ENCODE results near the gene OR6P1. TPM values are rescaled to one million over a fixed set of nuclear protein-coding genes. Genes with fewer than 3 reads are reported as not detected.

OR6P1 gene, protein sequence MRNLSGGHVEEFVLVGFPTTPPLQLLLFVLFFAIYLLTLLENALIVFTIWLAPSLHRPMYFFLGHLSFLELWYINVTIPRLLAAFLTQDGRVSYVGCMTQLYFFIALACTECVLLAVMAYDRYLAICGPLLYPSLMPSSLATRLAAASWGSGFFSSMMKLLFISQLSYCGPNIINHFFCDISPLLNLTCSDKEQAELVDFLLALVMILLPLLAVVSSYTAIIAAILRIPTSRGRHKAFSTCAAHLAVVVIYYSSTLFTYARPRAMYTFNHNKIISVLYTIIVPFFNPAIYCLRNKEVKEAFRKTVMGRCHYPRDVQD
- total RNA-seq = not detected

GRCh38 chr1:158570480-158570879 is at the start of gene OR6P1:
TSS of gene OR6P1 (minus strand) at chr1:158570580. CDS start at chr1:158563604, 6,976 bp downstream.
- DNase-seq = no peak

DNA sequence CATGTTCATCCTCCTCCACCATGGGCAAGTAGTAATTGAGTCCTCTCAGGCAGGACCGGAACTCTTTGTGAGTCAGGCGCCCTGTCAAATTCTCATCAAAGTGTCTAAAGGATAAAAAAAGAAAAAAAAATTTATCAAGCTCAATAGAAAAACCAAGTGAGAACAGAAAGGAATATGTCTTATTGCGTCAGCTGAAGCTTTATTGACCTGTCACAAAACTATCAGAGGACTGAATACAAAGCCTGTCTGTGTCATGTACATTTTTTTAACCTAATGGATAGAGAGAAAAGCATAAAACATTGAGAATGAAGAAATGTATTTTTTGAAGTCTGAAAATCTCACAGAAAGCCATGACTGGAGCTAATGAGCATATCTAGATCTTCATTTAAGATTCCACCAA is 43.4 kb upstream of the OR6P1 start:
- DNase-seq = no peak

DNA sequence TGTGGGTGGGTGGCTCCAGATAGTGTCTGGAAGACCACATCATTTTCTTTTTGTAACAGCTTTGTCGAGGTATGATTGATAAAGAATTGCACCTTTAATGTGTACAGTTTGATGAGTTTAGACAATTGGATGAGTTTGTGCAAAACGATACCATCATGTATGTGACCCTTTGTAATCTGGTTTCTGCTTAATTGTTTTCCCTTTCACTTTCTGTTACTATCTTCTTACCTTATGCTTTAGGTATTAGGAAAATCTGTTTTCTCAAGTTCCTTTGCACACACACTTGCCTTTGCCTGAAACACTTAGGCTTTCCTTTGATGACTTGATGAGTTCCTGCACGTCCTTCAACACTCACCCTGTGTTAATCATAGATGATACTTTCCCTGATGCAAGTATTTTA is 41.5 kb upstream of the OR6P1 start:
- DNase-seq = no peak

GRCh38 chr1:158607296-158607695 is 36.9 kb upstream of the OR6P1 start:
- no peak for DNase-seq

DNA sequence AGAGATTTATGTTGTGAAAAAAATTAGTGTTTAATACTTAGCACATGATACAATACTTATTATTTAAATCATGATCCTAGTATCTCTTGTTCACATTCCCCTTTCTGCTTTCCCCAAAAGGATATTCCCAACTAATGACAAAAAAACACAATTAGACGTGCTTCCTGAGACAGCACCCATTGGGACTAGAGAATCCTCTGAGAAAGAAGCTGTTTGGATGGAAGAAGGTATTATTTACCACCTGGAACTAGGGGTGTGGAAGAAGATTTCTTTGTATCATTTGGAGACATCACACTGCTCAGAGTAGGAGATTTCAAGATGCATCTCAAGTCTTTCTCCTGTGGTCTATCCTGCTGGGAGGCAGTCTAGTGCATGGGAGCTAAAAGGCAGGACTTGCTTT is 34.6 kb upstream of the OR6P1 start, which contains the start of gene OR10Z1:
Gene OR10Z1, plus strand, starts transcription at position 301 of the 400 bp plus-strand sequence. CDS start 1,171 bp downstream, outside the sequence.
- no peak for DNase-seq

DNA sequence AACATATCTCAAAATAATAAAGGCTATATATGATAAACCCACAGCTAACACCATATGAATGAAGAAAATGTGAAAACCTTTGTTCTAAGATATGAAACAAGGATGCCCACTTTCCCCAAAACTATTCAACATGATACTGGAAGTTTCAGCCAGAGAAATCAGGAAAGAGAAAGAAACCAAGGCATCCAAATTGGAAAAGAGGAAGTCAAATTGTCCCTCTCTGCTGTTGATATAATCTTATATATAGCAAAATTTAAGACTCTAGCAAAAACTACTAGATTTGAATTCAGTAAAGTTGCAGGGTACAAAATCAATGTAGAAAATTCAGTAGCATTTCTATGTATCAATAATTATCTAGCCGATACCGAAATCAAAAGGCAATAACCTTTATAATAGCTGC is 30.4 kb upstream of the OR6P1 start:
- no peak for DNase-seq

DNA sequence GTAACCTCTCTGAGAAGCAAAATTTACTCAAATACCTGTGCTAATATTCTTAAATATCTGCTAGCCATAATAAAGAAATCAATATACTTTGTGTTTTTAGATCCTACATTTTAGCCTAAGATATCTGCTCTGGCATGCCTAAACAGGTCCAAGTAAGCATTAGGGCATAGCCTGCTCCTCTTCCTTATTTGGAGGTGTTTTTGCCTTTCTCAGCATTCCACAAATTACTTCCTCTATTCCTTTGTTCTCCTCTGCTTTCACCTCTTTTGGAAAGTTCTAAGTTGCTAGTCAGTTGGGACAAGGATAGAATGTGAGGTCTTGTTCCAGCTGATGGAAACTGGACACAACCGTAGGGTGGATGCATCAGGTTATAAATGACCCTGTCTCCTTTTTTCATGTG is 16.6 kb upstream of the OR6P1 start:
- no peak for DNase-seq

- DNase-seq = no peak
These were observed 13.6 kb upstream of the OR6P1 start for GRCh38 chr1:158583962-158584361.

DNA sequence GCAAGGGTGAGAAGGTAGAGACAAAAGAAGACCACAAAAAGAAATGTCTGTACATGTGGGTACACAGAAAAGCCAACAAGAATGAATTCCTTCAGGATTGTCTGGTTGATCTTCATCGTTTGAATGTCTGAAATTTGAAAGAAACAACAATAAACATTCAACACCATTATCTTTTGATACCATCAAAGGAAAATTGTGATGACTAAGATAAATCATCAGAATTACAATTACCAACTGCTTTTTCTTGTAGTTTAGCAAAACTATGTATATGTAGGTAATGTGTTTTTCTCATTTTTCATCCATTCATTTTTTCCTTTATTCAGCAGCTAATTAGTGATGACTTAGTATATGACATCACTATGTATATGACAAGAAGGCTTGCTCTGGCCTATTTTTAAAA is 9.4 kb upstream of the OR6P1 start, which contains the start of gene OR10X1:
Gene OR10X1, minus strand, starts transcription at position 167 of the 400 bp plus-strand sequence. Its CDS starts 0 bp downstream, at position 167.
- no peak for DNase-seq

DNA sequence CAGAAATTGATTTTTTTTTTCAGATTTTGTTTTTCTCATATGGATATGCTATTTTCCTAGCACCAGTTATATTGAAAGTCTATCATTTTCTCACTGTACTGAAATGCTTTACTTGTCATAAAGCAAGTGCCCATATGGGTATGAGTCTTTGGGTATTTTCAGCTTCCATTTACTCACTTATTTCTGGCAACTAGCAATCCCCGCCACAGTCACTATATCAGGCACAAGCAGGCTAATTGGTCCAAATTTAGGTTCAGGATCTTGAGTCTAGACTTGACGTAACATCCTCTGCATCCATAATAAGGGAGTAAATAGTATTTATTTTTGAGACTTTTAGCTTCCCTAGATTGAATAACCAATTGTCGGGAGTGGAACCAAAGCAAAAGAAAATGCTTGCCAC is 7.2 kb upstream of the OR6P1 start:
- DNase-seq = no peak

GRCh38 chr1:158572226-158572625 is 1.8 kb upstream of the OR6P1 start:
- DNase-seq = no peak

- DNase-seq = no peak
These were observed 5.8 kb downstream of the OR6P1 start for GRCh38 chr1:158564608-158565007.

DNA sequence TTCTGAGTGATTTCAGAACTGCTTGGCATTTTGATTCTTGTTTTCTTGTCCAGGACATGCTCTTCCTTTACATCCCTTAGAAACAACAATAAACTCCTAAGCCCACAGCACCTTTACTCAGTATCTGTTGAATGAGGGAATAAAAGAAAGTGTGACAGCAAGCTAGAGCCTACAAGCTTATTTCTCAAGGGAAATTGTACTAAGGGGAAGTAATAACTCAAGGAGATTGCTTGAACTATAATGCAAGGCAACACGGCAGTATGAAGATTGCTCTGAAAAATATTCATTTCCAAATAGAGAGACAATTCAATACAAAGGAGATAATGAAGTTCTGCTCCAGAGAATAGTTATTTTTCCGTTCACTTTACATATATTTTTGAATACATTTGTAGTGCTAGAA is 6.5 kb downstream of the OR6P1 start:
- DNase-seq = no peak

DNA sequence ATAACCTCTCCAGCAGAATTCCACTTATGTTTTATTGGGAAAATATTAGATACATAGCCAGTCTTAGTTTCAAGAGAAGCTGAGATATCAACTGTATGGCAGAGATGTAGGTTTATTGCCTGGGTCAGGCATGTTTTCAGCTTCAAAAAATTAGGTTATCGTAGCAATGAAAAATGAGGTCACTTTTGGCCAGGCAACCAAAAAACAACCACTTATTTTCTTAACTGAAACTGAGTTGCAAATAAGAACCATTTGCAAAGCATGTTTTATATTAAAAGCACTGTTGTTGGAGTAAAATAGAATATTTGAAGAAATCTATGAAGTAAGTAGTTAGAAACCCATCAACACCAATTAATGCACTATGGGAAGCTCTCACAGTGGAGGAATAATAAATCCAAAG is 10.7 kb downstream of the OR6P1 start:
- no peak for DNase-seq

- DNase-seq = no peak
These were observed 16.0 kb downstream of the OR6P1 start, which contains the start of gene OR6Y1 for GRCh38 chr1:158554352-158554751. TSS of gene OR6Y1 (minus strand) at chr1:158554405. CDS start at chr1:158548105, 6,300 bp downstream.

DNA sequence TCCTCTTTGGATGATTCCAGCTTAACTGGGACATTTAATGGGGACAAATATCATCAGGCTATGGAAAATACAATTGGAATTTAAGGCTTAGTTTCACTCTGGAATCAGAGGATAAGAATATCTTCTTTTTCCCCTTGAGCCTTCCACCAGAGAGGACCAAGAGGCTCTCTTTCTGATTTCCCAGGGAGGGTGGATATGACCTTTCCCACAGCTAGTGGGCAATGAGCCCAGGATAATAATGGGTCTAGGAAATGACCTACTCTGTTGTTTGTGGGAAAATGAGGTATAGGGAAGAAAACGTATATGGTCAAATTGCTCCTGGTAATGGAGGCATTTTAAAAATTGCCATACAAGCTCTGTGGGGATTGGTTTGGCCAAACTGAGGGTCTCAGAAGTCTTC is 18.1 kb downstream of the OR6P1 start:
- no peak for DNase-seq

DNA sequence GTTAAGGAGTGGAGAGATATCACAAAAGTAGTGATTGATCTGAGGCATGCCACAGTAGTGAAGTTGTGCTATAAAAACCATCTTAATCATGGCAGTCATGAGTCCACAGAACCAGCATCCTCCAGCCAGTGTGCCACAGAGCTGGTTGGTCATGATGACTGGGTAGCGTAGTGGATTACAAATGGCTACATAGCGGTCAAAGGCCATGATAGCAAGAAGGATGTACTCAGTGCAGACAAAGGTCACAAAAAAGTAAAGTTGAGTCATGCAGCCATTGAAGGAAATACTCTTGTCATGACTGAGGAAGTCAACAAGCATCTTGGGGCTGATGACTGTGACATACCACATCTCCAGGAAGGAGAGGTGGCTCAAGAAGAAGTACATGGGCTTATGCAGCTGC is 22.8 kb downstream of the OR6P1 start:
- no peak for DNase-seq

DNA sequence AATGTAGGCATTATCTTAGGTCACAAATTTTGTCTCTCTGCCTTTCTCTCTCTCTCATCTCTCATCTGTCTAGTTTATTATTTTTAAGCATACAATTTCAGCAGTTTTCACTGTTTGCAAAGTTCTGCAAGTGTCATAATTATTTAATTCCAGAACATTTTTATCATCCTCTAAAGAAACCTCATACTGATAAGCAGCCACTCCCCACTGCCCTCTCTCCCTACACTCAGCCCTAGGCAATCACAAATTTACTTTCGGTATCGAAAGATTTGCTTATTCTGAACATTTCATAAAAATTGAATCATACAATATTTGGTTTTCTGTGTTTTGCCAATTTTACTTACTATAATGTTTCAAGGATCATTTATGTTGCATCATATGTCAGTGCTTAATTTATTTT is 32.8 kb downstream of the OR6P1 start:
- DNase-seq = no peak

- no peak for DNase-seq
These were observed 35.9 kb downstream of the OR6P1 start for GRCh38 chr1:158534496-158534895.

- DNase-seq = no peak
These were observed 43.1 kb downstream of the OR6P1 start for GRCh38 chr1:158527190-158527815.

DNA sequence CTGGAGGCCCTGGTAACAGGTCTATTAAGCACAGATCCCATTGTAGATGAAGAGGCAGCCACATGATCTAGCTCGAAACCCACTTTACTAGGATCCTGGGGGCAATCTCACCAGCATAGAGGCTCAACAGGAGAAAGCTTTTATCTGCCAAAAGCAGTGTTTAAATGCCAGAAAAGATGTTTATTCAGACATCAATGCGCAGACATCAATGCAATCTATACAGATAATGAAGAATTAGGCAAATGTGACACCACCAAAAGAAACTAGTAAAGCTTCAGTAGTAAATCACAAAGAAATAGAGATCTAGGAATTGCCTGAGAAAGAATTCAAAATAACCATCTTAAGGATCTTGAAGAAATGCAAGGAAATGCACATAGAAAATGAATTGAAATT is 48.7 kb downstream of the OR6P1 start:
- no peak for DNase-seq

DNA sequence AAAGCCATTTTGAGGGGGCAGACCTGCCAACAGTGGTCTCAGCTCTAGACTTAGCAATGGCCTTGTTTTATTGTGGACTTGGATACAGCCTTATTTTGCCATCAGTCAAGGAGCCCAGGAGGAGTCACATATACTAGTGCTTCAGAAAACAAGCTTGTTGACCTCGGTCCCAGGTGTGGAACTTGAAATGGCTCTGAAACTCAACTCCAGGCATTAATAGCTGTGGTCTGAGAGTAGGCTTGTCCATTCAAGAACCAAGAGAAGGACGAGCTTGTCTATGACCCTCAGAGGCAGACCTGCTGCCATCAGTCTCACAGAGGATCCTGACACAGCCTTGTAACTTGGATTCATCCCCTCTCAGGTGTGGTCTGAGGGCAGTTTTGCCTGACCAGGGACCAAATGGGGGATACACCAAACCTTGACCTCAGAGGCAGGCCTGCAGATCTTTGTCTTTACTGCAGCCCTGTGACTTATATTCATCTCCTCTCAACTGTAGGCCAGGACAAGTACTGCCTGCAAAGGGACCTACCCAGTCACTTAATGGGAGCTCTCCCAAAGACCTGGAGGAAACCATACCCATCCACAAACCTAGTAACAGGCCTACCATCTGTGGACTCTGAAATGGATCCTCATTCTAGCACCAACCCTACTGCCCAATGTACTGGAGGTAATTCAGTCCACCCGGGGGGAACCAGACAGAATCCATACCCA is 49.3 kb downstream of the OR6P1 start:
- DNase-seq = no peak

GRCh38 chr1:158520021-158520420 is 50.4 kb downstream of the OR6P1 start:
- DNase-seq = no peak

DNA sequence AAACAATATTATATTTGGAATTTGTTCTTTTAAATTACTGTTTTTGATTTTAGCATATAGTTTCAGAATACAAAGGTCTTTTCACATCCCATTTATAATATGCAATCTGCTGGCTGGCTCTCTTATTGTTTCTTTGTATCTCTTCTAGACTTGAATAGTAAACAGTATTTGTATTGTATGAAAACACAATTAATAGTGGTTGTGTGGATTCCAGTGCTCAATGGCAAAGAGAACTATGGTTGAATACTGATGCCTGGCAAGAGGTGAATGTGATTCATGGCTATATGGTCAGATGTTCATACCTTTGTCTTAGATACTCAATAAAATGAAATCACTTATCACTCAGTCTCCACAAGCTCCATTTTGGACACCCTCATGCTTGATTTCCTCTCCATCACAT is 53.4 kb downstream of the OR6P1 start:
- no peak for DNase-seq
